NCI-H774 (cell line): Measurements from ENCODE around the gene SLC23A3.
A peak's percentile ranks its signal among the peaks of the same experiment; 100 is the strongest.

ENCODE experiments used
- DNase-seq: peaks from one replicate; lab custom pipeline; 2025; lab: John Stamatoyannopoulos, UW

SLC23A3 gene, protein sequence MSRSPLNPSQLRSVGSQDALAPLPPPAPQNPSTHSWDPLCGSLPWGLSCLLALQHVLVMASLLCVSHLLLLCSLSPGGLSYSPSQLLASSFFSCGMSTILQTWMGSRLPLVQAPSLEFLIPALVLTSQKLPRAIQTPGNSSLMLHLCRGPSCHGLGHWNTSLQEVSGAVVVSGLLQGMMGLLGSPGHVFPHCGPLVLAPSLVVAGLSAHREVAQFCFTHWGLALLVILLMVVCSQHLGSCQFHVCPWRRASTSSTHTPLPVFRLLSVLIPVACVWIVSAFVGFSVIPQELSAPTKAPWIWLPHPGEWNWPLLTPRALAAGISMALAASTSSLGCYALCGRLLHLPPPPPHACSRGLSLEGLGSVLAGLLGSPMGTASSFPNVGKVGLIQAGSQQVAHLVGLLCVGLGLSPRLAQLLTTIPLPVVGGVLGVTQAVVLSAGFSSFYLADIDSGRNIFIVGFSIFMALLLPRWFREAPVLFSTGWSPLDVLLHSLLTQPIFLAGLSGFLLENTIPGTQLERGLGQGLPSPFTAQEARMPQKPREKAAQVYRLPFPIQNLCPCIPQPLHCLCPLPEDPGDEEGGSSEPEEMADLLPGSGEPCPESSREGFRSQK

DNA sequence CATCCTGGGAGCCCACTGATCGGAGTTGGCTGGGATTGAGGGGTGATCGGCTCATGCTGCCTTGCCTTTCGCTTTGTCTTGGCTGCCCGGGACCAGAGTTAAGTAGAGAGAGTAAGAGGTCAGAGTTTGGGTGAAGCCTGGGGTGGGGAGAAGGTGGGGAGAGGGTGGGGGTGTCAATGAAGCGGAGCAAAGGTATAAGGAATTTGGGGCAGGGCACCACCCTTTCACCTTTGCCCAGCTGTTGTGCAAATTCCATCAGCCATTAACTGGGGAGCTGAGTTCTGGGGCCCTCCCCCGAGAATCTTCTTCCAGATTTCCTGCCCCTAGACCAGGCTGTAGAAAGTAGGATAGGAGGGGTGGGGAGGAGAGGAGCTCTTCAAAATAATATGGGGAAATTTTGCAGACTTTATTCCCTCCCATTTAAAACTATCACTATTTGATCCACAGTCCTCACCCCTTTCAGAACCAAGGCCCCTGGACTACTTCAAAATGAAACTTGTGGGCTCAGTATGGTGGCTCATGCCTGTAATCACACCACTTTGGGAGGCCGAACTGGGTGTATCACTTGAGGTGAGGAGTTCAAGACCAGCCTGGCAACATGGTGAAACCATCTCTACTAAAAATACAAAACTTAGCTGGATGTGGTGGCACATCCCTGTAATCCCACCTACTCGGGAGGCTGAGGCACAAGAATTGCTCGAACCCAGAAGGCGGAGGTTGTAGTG is at the start of gene SLC23A3:
TSS of gene SLC23A3 (minus strand) at position 100 of the 725 bp plus-strand sequence. CDS start at position 55, 45 bp downstream.
- no peak for DNase-seq

DNA sequence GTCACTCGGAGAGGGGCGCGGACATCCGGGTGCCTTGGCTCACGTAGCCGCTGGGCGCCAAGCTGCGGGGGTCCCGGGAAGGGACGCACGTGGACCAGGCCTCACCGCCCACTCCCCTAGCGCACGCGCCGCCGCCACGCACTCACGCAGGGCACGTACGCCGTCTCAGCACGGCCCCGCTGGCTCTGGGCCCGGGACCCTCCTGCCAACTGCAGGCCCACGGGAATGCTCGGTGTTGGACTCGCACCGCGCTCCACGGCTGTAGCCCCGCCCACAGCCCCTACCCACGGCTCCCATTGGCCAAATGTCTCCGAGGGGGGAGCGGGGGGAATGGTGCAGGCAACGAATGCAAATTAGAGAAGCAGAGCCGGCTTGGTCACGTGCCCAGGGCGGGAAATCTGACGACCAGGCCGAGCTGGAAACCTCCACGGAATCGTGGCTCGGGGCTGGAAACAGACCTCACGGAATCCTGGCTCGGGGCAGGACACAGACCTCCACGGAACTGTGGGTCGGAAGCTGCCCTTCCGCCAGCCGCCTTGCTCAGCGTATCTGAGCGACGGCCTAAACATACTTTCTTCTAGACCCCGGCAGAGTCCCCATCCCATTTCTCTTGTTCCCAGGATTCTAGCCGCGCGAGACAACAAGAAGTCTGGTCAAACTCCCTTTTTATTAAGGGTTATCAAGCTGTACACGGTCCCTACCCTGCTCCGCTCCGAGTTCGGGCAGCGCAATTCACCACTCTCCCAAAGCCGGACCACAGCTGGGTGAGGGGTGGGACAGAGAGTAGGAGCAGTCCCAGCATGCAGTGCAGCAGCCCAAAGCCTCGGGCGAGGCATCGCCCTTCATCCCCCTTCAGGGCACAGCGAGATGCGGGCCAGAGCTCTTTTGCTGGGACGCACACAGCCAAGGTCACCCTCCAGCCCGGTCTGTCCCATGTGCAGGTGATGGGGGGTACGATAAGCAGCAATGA is 49.2 kb upstream of the SLC23A3 start, which contains the start of gene ABCB6:
TSS of gene ABCB6 (minus strand) at position 227 of the 970 bp plus-strand sequence. CDS start 285 bp downstream, outside the sequence.
- peak; percentile 89 for DNase-seq

DNA sequence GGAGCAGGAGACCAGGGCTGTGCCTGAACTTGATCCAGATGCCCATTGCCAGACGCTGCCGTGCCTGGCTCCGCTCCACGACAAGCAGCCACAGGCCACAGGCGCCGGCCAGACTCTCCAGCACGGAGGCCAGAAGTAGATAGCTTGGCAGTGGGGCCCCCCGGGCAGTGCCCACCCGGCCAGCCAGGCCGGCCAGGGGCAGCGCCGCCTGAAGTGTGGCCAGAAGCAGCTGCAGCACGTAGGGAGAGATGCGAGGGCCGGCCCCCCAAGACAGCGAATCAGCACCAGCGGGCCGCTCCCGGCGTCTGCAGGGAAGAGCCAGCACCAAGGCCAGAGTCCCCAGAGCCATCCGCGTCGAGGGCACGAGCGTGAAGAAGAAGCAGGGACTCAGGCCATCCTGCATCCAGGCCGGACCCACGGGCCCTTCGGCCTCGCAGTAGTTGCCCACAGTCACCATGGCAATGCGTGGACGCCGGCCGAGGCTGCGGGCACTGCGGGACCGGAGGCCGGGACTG is 48.4 kb upstream of the SLC23A3 start:
- DNase-seq = peak; percentile 69

DNA sequence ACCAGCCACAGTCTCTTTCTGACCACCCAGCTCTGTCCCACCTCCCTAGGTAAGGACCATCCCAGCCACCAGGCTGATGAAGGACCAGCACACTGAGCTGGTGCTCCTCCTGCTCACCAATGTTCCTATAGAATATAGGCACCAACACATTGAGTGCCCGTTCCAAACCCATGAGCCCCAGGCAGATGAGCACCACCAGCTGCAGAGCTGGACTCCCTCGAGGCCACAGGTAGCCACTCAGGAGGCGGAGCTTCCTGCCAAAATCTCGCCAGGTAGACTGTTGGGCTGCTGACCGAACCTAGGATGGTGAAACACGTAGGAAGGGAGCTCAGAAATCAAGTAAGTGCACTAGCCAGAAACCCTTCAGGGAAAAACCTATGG is 46.7 kb upstream of the SLC23A3 start:
- DNase-seq = no peak

DNA sequence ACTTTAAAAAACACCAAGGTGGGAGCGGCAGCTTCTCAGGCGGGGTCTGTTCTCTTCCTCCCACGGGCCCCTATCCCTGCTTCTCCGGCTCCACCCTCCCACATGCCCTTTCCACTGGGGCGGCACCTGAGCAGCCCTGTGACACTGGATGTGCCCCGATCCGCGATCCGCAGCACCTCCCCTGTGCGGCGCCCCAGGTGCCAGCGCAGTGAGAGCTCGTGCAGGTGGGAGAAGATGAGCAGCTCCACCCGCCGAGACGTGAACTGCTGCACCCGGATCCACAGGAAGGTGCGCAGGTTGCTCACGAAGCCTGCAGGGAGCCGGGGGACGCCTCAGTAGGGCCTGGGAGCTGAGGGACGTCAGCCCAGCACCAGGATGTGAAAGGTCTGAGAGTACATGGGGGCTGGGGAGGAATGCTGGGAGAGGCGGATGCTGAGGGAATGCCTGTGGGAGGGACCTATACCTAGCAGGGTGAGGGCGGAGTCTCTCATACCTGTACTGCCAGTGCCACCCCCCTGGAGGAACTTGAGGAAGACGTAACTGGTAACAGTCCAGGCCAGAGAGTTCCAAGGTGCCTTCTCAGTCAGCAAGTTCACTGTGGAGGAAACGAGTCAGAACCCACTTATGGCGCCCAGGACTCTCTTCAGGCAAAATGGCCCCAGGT is 46.2 kb upstream of the SLC23A3 start:
- no peak for DNase-seq

DNA sequence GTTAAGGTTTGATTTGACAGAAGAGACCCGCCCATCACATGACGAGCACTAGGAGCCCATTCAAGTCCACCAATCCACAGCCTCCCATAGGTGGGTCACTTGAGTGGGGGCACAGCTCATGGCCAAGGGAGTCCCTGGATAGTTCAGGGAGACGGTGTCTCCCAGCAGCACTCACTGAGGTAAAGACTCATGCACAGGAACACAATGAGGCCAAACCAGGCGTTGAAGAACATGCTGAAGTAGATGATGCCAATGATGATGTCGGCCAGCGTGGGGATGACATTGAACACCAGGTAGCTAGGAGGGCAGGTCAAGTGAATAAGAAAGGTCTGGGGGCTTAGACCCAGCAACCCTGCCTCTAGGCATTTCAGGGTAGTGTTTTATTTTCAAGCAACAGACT is 45.0 kb upstream of the SLC23A3 start:
- no peak for DNase-seq

DNA sequence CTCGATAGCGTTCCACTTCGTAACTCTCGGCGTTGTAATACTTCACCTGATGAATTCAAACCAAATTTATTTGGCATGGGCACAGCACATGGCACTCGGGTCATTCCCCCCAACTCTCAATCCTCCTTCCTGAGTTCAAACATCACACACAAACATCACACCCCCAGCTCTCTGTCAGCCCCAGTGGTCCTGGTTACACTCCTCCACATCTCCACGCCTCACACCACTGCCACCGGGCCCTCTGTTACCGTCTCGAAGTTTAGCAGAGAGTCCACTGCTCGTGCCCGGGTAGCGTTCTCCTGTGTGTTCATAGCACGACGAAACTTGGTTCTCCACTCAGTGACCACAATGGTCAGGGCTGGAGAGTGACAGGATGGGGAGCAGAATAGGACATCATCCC is 44.3 kb upstream of the SLC23A3 start:
- no peak for DNase-seq

DNA sequence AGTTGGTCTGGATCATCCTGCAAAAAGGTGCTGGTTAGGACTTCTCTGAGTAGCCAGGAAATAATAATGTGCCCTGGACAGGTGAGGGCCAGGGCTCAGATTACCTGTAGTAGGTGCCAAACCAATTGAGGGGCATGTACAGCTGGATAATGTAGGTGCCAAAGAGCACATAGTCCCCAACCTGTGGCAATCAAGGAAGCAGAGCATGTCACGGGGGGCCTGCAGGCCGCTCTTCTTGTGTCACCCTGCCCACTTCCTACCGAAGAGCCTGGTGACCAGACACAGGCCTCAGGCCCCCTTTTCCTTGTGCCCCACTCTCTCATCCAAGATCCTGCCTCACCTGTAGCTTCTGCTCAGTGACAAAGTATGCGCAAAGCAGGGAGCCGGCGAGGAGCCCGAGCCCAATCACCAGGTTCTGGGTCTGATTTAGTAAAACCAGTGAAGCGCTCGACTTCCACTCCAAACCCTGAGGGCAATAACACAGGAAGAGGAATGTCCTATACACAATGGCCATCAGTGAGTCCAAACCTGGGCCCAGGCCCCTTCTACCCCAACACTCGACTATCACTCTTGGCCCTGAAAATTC is 43.8 kb upstream of the SLC23A3 start:
- no peak for DNase-seq

DNA sequence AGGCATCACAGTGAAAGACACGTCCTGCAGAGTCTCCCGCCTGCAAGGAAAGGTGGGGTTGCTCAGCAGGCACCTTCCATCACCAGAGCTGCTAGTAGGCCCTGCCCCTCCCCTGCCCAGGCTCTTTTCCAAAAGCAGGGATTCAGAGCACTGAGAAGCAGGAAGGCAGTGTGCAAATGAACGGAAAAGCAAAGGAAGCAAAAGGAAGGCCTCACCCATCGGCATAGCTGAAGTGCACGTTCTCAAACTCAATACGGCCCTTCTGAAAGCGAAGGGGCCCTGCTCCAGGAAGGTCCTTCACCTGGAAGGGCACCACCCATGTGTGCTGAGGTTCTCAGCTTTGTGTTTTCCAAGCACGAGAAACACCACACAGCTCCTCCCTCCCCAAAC is 43.2 kb upstream of the SLC23A3 start:
- DNase-seq = no peak

DNA sequence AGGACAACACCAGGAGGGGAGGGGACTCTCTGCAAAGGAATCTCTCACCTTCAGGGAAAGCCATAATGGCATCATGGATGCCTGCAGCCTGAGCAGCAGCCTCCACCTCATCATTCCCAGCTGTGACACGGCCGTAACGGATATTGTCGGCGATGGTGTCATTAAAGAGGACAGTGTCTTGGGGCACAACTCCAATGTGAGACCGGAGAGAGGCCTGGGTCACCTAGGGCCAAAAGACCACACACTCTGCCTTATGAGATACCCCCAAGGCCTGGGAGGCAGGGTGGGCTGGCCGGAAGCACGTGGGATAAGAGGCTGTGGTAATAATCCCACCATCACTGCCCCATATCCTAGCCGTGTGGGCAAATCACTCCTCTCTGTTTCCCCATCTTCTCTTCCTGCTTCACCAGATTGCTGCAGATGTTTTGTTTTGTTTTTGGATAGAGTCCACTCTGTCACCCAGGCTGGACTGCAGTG is 41.1 kb upstream of the SLC23A3 start:
- no peak for DNase-seq

DNA sequence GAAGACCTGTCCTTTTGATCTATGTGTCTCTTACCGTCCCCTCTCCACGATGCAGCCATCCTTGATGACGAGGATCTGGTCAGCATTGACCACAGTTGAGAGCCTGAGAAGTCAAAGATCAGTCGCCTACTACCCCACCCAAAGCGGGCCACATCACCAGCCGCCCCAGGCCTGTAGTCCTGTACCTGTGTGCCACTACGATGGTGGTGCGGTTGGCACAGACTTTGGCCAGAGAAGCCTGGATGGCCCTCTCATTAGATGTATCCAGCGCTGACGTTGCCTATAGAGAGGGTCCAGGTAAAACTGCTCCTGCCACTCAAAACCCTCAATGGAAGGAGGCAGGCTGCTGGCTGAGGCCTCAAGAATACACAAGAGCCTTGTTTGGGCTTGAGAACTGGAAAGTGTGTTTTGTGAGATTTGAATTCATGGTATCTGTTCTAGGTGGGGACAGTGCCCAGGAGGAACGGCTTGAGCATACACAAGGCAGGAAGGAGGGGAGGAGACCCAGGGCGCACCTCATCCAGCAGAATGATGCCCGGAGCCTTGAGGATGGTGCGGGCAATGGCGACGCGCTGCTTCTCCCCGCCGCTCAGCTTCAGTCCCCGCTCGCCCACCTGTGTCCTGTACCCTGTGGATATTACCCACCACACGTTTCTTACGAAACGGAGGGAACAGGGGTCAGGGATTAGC is 40.5 kb upstream of the SLC23A3 start:
- DNase-seq = no peak

DNA sequence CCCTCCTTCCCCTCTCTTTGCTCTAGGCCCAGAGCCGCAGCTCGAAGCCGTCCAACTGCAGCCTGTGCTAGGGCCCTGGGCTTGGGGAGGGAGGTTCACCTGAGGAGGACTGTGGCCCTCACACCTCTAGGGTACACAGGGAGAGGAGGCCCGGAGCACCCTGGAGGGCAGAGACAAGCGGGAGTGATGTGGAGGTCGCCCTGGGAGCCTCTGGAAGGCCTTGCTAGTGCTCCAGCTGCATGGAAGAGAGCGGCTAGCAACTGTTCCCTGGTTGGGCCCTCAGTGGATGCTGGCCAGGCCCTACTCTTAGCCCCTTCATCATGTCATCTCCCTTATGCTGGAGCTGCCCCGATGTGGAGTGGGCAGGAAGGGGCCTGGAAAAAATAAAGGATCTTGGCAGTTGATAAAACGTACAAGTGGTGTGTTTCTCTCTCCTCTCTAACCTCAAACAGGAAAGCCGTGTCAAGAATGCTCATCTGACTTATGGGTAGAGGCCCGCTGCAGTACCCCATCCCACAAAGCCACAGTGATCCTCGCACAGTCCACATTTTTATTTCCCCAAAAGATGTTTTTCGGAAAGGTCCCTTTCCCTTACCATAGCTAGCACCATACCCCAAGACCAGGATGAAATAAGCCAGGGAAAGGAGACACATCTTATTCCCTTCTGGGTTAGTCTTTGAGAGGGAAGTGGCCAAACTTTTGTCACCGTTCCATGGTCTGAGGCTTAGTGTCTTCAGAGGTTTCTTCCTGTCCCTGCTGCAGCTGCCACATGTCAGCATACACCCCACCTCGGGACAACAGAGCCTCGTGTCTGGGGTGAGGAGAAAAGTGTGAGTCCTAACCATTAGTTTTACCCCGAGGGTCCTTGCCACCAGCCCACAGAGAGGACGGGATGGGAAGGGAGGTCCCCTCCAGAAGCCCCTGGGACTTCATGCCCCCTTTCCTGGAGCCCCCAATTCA is 39.7 kb upstream of the SLC23A3 start:
- DNase-seq = no peak

DNA sequence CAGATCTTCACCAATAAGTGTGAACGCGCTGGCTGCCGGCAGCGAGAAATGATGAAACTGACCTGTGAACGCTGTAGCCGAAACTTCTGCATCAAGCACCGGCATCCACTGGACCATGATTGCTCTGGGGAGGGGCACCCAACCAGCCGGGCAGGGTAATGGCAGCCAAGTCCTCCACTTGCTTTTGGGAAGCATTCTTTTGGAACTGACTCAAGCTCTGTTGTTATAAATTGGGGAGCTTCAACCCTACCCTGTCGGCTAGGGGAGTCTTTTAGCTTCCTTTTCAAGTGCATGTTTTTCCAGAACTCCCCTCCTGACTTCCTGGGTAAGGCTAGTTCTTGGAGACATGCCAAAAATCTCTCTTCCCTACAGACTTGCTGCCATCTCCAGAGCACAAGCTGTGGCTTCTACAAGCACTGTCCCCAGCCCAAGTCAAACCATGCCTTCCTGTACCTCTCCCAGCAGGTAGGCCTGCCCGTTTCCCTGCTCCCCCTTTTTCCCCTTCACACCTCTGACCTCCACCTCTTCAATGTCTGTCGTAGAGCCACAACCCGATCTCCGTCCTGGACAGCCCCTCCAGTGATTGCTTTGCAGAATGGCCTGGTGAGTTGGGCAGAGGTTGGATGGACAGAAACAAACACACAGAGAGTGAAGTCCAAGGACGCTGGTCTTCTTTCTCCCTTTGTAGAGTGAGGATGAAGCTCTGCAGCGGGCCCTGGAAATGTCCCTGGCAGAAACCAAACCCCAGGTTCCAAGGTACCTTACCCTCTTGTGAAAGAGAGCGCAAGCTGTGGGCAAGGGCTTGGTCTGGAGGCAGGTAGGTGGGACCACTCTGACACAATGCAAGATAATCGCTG is 38.3 kb upstream of the SLC23A3 start:
- no peak for DNase-seq

DNA sequence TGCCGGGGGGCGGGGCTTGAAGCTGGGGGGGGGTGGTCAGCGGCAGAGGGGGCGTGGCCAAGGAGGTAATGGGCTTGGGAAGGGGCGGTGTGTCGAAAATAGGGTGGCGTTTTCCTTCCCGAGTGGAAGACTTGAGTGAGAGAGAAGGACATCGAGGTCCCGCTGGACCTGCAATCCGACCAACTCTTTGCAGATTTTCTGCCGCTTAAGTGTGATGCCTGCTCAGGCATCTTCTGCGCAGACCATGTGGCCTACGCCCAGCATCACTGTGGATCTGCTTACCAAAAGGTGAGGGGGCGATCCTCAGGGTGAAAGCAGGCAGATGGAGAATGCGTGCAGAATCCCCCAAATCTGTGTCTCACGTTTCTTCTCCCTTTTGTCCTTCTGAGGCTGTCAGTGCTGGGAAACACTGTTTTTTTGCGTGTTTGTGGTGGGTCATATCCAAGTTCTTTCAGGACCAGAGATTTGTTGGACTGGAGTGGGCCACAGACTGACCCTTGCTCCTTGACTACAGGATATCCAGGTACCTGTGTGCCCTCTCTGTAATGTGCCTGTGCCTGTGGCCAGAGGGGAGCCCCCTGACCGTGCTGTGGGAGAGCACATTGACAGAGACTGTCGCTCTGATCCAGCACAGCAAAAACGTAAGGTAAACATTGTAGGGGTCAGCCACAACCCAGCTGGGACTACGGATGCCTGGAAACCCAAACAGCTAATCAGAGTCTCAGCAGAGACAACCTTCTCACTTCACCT is 37.5 kb upstream of the SLC23A3 start:
- no peak for DNase-seq

DNA sequence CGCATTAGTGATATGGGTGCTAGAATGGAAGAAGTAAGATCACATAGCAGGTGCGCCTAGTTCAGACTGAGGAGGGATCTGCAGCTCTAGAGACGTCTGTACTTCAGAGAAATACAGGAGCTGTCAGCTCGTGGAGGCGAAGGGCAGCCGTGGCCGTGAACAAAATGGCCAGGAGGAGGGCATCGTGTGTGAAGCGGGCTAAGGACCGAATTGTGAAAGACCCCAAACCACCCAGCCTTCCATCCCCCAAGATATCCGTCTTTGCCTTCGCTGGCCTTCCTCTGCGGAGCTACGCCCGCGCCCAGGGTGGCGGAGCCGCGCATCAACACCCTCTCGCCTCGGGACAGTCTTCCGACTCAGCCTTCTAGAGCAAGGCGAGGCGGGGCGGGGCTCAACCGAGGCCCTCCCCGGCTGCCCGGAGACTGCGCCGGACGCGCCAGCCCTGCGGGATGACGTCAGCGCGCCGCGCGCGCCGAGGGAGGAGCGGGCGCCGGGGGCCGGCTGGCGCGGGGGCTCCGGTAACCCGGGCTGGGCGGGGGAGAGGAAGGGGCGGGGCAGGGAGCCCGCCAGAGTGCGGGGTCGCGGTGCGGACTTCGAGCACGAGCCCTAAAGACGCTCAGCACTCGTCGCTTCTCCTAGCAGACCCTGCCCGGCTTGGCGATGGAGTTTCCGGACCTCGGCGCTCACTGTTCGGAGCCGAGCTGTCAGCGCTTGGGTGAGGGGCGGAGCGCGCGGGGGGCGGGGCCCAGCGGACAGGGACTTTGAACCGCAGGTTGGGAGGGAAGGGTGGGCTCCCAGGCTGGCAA is 36.7 kb upstream of the SLC23A3 start, which contains the start of gene ZFAND2B:
TSS of gene ZFAND2B (plus strand) at position 455 of the 806 bp plus-strand sequence. CDS start at position 661, 206 bp downstream.
- peak; percentile 92 for DNase-seq

DNA sequence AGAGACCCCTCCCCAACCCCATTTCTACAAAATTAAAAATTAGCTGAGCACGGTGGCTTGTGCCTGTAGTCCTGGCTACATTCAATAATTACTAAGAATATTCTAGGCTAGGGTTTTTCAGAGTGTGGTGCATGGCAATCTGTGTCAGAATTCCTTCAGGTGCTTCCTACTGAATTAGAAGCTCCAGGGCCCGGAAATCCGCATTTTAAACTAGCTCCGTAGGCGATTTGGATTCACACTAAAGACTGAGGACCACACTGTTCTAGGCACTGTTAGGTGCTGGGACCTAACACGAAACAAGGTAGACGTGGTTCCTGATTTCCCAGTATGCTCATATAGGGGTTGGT is 36.1 kb upstream of the SLC23A3 start:
- DNase-seq = no peak
